Activated naive CD8-positive, alpha-beta T cell treated with anti-CD3 and anti-CD28 coated beads, Interleukin-2, amount 50 U/mL, for 24 hours (primary cell): ENCODE results near the gene ATMIN.

ENCODE experiments used
- ATAC-seq: fragments of 150-1000 bp; cut with Tn5 transposase; one replicate; pipeline ENCODE4 v1.10.0; 2021
- DNase-seq: peaks from one replicate; pipeline ENCODE4 v3.0.0; 2021
- H3K27ac Mint-ChIP-seq: one replicate; pipeline ENCODE4 v1.8.0; 2021; ENCODE audit warnings: mild to moderate bottlenecking, mixed read lengths
- H3K27me3 Mint-ChIP-seq: one replicate; pipeline ENCODE4 v1.8.0; 2021; ENCODE audit warnings: mixed read lengths
- H3K36me3 Mint-ChIP-seq: one replicate; pipeline ENCODE4 v1.8.0; 2021; ENCODE audit warnings: low read depth, mixed read lengths
- H3K4me1 Mint-ChIP-seq: one replicate; pipeline ENCODE4 v1.8.0; 2021; ENCODE audit warnings: mixed read lengths
- H3K4me3 Mint-ChIP-seq: one replicate; pipeline ENCODE4 v1.8.0; 2021; ENCODE audit warnings: mild to moderate bottlenecking, moderate library complexity, mixed read lengths
- H3K9me3 Mint-ChIP-seq: one replicate; pipeline ENCODE4 v1.8.0; 2021; ENCODE audit warnings: mixed read lengths

ATMIN gene

DNA sequence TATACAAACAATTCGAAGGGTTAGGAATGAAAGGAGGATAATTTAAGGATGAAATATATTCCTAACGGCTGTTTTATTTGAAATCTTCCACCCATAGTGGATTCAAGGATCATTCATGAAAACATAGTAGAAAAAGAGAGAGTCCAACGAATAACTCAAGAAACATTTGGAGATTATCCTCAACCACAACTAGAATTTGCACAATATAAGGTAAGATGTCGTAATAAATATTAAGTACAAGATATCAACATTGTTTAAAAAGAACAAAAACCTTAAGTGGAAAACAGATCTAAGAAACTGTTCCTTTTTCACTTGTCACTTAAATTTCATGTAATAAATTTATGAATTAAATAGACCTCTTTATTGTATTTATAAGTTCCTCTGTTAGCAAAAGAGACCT is 9.2 kb upstream of the ATMIN start:
- DNase-seq: no peak
- Mint-ChIP-seq H3K4me1 (peaks cover 6% of the 10 kb centered on the region), H3K36me3 (peaks cover 74% of the 10 kb centered on the region), H3K4me3 (no peak overlapping the region), H3K27ac (no peak overlapping the region), H3K9me3 (peaks cover 8% of the 10 kb centered on the region), H3K27me3 (no peaks in the 10 kb centered on the region)
- no peak for ATAC-seq

DNA sequence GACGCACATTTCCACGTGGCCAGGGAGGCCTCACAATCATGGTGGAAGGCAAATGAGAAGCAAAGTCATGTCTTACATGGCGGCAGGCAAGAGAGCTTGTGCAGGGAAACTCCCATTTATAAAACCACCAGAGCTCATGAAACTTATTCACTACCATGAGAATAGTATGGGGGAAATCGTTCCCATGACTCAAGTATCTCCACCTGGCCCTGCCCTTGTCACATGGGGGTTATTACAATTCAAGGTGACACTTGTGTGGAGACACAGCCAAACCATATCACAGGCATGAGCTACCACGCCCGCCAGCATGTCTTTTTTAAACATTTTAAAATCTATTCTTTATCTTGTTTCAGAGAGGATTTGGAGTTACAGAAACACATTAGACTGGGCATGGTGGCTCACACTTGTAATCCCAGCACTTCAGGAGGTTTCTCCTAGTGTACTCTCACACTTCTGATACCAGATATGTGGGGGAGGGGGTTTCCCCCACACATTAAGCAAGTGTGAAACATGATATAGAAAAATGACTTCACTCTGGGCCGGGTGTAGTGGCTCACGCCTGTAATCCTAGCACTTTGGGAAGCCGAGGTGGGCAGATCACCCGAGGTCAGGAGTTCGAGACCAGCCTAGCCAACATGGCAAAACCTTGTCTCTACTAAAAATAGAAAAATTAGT is 5.6 kb upstream of the ATMIN start:
- H3K27ac Mint-ChIP-seq: no peak overlapping the region
- H3K36me3 Mint-ChIP-seq: peaks cover 60% of the 10 kb centered on the region
- peak; percentile 18 for DNase-seq
- H3K9me3 Mint-ChIP-seq: peaks cover 8% of the 10 kb centered on the region
- H3K4me1 Mint-ChIP-seq: peaks cover 6% of the 10 kb centered on the region
- no peak overlapping the region for H3K4me3 Mint-ChIP-seq
- H3K27me3 Mint-ChIP-seq: no peaks in the 10 kb centered on the region
- ATAC-seq: peak; percentile 46

DNA sequence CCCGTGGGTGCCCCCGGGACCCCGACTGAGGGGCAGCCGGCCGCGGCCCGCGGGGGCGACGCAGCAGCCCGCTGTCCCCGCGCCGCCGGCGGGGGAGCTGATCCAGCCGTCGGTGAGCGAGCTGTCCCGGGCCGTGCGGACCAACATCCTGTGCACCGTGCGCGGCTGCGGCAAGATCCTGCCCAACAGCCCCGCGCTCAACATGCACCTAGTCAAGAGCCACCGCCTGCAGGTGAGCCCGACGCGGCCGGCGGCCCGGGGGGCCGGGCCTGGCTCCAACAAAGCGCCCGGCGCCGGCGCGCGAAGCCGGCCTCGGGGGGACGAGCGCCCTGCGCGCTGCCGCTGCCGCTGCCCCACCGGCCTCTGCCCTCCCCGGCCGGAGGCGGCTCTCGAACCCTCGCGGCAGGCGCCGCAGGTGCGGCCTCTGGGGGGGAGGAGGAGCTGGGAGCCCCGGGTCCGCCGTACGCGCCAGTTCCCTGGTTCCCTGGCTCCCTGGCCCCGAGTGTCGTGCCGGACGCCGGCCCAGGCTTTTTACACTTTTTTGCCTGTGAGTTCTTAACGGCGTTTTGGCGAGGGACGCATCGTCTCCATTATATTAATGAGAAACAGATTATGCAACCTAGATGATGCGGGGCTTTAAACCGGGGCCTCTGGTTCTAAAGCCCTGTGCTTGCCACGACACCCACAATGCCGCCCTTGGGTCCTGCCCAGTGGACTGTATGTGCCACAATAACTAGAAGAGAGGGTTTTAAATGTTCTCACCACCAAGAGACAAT is 521 bp downstream of the ATMIN start:
- H3K9me3 Mint-ChIP-seq: no peaks in the 10 kb centered on the region
- DNase-seq: peak; percentile 38
- H3K27ac Mint-ChIP-seq: no peak overlapping the region
- H3K4me3 Mint-ChIP-seq: peak overlapping the region; percentile 84
- peaks cover 21% of the 10 kb centered on the region for H3K4me1 Mint-ChIP-seq
- no peaks in the 10 kb centered on the region for H3K27me3 Mint-ChIP-seq
- peak; percentile 55 for ATAC-seq
- H3K36me3 Mint-ChIP-seq: peaks cover 24% of the 10 kb centered on the region

DNA sequence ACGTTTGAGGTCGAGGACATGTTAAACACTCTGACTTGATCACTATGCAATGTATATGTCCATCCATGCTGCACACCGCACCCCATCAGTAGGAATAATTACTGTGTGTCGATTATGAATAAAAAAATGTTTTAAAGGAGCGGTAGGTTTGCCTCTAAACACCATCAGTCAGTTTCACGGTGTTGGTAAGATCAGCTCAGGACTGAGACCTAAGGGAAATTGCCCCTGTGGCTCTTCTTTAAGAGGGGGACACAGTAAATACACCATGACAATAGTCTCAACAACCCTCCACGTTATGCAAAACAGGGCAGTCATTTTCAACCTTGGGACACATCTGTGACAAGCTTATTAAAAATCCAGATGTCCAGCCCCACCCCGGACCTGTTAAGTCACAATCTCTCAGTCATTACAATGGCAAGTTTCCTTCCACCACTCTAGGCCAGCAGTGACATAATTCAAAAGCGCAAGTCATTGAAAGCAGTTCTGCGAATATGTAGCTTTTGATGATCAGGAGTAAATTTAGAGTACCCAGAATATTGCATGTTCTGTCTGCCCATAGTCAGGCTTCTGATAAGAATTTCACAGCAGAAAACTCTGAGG is 1.2 kb downstream of the ATMIN start:
- Mint-ChIP-seq H3K4me3 (peak overlapping the region; percentile 84), H3K4me1 (peaks cover 21% of the 10 kb centered on the region), H3K36me3 (peaks cover 22% of the 10 kb centered on the region), H3K27me3 (no peaks in the 10 kb centered on the region), H3K27ac (no peak overlapping the region), H3K9me3 (no peaks in the 10 kb centered on the region)
- ATAC-seq: no peak
- DNase-seq: no peak

DNA sequence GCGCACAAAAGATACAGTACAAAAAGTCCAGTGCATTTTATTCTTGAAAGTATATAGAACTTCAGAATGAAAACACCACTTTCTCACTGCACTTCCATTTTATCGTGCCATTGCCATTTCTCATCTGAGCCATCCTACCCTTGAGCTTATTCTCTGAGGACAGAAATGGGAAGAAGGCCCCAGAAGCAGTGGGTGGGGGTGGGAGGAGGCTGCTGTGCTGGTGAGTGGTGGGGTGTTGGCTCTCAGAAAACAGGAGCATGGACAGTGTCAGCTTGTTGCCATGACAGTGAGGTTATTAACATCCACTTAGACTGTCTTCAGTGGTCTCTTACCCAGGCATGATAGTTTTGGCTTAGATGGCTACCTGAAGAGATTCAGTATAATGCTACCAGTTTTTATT is 4.5 kb downstream of the ATMIN start:
- ATAC-seq: no peak

DNA sequence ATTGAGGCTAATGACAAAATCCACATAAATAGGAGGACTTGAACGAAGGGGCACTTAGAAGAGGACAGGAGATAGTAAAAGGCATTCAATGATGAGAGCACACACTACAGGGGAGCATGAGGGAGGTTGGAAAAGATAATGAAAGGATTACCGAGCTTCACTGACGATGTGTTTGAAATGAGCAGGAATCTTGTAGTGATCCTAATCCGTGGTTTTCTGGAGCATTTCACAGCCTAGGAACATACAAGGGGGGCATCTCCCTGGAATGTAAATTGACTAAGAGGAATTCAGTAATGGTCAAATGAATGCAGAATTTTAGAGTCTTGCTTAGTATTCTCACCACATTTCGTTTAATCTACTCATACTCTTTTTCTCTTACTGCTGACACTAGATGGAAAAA is 5.2 kb downstream of the ATMIN start:
- Mint-ChIP-seq H3K36me3 (peaks cover 40% of the 10 kb centered on the region), H3K4me1 (peaks cover 21% of the 10 kb centered on the region), H3K9me3 (no peaks in the 10 kb centered on the region), H3K27me3 (no peaks in the 10 kb centered on the region), H3K4me3 (no peak overlapping the region), H3K27ac (no peak overlapping the region)
- ATAC-seq: no peak
- no peak for DNase-seq

More for the DNA sequence above, 4.5 kb downstream of the ATMIN start:
- DNase-seq: no peak
- no peaks in the 10 kb centered on the region for H3K27me3 Mint-ChIP-seq
- no peaks in the 10 kb centered on the region for H3K9me3 Mint-ChIP-seq
- no peak overlapping the region for H3K27ac Mint-ChIP-seq
- H3K36me3 Mint-ChIP-seq: peaks cover 36% of the 10 kb centered on the region
- no peak overlapping the region for H3K4me3 Mint-ChIP-seq
- H3K4me1 Mint-ChIP-seq: peaks cover 21% of the 10 kb centered on the region

DNA sequence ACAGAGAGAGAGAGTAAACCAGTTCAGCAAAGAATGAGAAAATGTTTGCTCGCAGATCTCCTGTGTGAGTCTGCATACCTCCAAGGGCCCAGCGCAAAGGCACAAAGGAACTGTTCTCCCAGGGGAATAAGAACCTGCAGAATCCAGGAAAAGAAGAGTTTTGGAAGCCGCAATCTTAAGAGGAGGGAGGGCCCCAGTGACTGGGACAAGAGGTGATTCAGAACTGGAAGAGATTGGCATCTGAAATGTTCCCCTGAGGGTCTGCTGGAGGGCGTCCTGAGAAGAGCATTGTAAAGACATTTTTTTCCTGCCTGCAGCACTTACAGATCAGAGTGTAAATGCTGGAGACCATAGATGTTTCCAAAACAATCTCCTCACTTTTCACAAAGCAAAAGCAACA is 6.1 kb downstream of the ATMIN start:
- H3K4me3 Mint-ChIP-seq: no peak overlapping the region
- no peaks in the 10 kb centered on the region for H3K27me3 Mint-ChIP-seq
- H3K27ac Mint-ChIP-seq: no peak overlapping the region
- DNase-seq: no peak
- H3K36me3 Mint-ChIP-seq: peaks cover 40% of the 10 kb centered on the region
- peaks cover 19% of the 10 kb centered on the region for H3K4me1 Mint-ChIP-seq
- H3K9me3 Mint-ChIP-seq: no peaks in the 10 kb centered on the region
- ATAC-seq: no peak

DNA sequence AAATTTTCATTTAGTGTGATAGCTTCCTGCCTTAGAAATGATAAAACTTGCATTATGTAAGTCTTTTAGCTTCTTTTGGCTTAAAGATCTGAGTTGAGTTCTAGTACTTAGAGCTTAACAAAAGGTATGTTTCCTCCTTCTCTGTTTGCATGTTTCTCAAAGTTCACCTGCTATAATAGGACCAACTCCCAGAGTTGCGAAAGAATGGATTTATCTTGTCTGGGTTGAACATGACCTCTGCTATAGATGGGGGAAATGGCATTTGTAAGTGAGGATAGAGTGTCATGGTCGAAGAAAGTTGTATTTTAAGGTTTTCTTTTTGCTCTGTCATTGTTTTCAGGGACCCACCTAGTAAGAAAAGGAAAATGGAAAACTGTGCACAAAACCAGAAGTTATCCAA is 7.2 kb downstream of the ATMIN start:
- ATAC-seq (no peak), DNase-seq (no peak)
- no peaks in the 10 kb centered on the region for H3K27me3 Mint-ChIP-seq
- peak overlapping the region; percentile 37 for H3K27ac Mint-ChIP-seq
- peaks cover 39% of the 10 kb centered on the region for H3K36me3 Mint-ChIP-seq
- no peaks in the 10 kb centered on the region for H3K9me3 Mint-ChIP-seq
- no peak overlapping the region for H3K4me3 Mint-ChIP-seq
- peaks cover 8% of the 10 kb centered on the region for H3K4me1 Mint-ChIP-seq

DNA sequence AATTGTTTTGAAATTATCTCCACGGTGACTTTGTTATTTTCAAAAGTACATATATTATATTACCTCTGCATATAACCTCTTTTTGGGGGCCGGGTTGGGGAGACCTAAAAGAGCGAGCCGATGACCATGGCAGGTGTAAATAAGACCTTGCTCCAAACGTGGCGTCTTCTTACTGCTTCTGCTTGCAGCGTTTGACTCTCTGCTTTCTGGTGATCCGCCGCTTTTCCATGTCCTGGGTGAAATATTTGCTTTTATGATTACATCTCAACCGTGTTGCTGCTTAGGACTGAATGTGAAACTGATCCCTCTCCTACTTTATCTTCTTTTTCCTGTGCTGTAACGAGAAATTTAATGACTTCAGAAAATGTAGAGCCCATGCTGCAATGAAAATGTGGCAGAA is 18.1 kb downstream of the ATMIN start:
- Mint-ChIP-seq H3K4me1 (no peaks in the 10 kb centered on the region), H3K27ac (no peak overlapping the region)

DNA sequence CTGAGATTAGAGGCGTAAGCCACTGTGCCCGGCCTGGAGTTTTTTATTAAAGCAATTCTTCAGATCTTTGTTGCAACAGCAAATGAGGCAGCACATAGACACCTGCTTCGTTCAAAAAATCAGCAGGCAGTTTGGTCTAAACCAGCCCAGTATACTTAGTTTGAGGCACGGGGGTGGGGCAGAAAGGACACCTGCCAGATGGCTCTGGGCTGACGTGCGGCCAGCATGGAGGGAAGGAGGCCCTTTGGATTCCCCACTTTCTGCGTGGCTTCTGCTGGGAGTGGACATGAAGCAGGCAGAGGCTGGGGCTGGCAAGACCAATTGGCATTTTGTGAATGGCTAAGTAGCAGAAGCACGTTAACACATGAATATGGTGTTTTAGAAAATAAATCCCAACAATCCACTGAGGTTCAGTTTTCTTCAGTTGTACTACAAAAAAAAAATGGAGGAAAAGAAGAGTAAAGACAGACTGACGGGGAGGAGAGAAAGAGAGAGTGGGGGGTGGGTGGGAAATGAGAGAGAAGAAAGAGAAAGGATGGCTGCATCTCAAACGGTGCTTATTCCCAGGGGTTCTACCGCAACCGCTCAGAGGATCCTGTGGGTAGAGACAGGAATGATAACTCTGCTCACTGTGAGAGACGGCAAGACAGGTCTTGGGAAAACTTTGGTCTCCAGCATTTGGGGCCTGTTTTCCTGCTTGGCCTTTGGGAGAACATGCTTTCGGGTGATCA is 25.1 kb downstream of the ATMIN start:
- DNase-seq (no peak), ATAC-seq (no peak)
- no peaks in the 10 kb centered on the region for H3K36me3 Mint-ChIP-seq
- no peaks in the 10 kb centered on the region for H3K4me1 Mint-ChIP-seq
- H3K27ac Mint-ChIP-seq: no peak overlapping the region
- no peak overlapping the region for H3K4me3 Mint-ChIP-seq
- no peaks in the 10 kb centered on the region for H3K27me3 Mint-ChIP-seq
- H3K9me3 Mint-ChIP-seq: no peaks in the 10 kb centered on the region

More for the DNA sequence above, 18.1 kb downstream of the ATMIN start:
- Mint-ChIP-seq H3K27me3 (no peaks in the 10 kb centered on the region), H3K9me3 (peaks cover 19% of the 10 kb centered on the region), H3K4me3 (no peak overlapping the region), H3K36me3 (peaks cover 9% of the 10 kb centered on the region)
- no peak for DNase-seq
- no peak for ATAC-seq

DNA sequence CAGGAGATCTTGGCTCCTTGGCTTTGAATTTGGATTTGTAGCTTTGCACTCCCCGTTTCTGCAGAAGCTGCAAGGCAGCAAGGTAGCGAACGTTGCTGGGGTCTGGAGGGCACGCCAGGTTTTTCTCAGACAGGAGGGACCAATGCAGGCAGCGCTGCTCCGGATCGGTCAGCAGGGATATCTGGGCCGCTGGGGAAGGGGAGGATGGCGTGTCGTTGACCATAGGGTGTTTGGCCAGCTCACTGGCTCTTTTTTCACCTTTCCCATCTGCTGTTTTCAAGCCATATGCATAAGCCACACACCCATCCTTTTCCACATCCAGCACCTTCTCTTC is 25.6 kb downstream of the ATMIN start:
- no peaks in the 10 kb centered on the region for H3K9me3 Mint-ChIP-seq
- H3K27ac Mint-ChIP-seq: no peak overlapping the region
- no peak for ATAC-seq
- no peaks in the 10 kb centered on the region for H3K27me3 Mint-ChIP-seq
- no peak for DNase-seq
- no peaks in the 10 kb centered on the region for H3K4me1 Mint-ChIP-seq
- no peak overlapping the region for H3K4me3 Mint-ChIP-seq
- no peaks in the 10 kb centered on the region for H3K36me3 Mint-ChIP-seq

DNA sequence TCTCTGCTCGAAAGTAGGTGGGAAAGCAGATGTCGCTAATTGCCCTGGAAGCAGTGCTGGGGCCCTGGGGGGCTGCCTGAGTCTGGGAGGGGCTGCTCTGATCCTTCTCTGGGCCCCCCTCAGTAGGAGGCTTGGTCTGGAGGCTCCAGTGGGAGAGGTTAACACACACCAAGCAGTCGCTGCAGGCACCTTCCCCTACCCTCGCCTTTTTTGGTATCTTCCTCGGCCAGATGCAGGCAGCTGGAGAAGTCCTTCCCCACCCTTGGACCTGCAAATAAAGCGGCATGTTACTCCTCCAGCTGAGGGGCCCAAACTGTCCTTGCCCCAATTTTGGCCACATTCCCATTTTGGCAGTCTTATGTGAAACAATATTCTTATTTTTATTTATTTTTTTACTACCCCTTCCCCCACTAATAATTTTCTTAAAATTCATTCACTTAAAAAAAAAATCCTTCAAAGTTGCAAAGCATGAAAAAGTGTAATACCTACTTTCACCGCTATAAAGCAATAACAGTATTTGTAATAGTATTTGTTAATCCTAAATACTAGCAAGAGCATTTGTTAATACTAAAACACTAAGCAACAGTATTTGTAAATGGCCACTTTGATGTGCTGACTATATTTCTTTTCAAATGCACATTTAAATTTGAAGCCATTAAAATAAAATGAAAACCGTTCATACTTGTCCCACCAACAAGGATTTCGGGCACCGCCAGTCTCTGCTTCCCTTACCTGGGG is 26.4 kb downstream of the ATMIN start:
- no peak overlapping the region for H3K4me3 Mint-ChIP-seq
- no peaks in the 10 kb centered on the region for H3K9me3 Mint-ChIP-seq
- no peaks in the 10 kb centered on the region for H3K27me3 Mint-ChIP-seq
- H3K27ac Mint-ChIP-seq: no peak overlapping the region
- H3K36me3 Mint-ChIP-seq: no peaks in the 10 kb centered on the region
- H3K4me1 Mint-ChIP-seq: no peaks in the 10 kb centered on the region
- no peak for ATAC-seq
- no peak for DNase-seq

DNA sequence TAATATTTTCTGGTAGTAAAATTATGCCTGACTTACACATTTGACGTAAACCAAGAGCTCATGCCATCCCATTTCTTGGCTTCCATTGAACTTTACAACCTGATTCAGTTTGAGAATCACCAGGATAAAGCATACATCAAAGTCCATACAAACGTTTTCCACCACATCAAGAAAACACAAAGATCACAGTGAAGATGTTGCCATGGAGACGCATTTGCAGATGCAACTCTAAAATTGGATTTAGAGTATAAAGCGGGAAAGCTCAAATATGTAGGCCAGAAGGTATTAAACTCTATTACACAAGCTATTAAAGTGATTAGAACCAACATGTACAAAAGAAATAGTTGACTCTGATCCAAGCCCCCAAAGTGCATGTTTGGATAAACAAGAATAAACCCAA is 31.0 kb downstream of the ATMIN start:
- no peaks in the 10 kb centered on the region for H3K4me1 Mint-ChIP-seq
- no peak overlapping the region for H3K4me3 Mint-ChIP-seq
- ATAC-seq: no peak
- H3K27ac Mint-ChIP-seq: no peak overlapping the region
- DNase-seq: no peak
- peaks cover 2% of the 10 kb centered on the region for H3K27me3 Mint-ChIP-seq
- no peaks in the 10 kb centered on the region for H3K9me3 Mint-ChIP-seq
- no peaks in the 10 kb centered on the region for H3K36me3 Mint-ChIP-seq

DNA sequence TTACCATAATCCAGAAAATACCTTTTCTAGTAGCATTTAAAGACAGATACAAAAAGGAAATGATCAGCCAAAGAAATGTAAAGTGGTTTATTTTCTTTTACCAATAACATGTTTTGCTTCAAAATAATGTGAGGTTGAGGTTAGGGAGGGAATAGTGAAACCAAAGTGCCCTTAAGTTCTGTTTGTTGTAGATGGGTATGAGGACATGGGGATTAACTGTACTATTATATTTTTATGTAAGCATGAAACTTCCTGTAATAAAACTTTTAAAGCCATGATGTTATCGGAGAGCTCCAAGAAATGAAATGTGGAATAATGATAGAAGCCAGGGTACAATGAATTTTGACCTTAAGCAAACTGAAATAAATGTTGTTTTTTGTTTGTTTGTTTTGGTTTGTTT is 31.5 kb downstream of the ATMIN start:
- Mint-ChIP-seq H3K4me3 (no peak overlapping the region), H3K4me1 (no peaks in the 10 kb centered on the region), H3K36me3 (no peaks in the 10 kb centered on the region), H3K27ac (no peak overlapping the region), H3K27me3 (peaks cover 2% of the 10 kb centered on the region), H3K9me3 (no peaks in the 10 kb centered on the region)
- no peak for ATAC-seq
- no peak for DNase-seq
